HL-60 (cell line): Measurements from ENCODE around the gene TNFRSF17.
"Not testable (repeated sequence)": the region's sequence is repeated elsewhere in the genome, so short reads cannot be mapped to it uniquely, and the experiment has no call there.

Experiments
- DNase-seq, 2 experiments: peaks; one replicate each; pipeline ENCODE4 v3.0.0-alpha.2; 2010 to 2020; ENCODE audit warnings: low read depth in 1 of 2, low spot score in 1 of 2
- H3K27ac ChIP-seq: fragments of 250-450 bp; sonication (Bioruptor Pico); replicated peaks from 2 replicates; pipeline ENCODE4 v1.5.1; 2020; ENCODE audit warnings: mild to moderate bottlenecking, moderate library complexity
- H3K27me3 ChIP-seq: fragments of 250-450 bp; sonication (Bioruptor Pico); 2 replicates; pipeline ENCODE4 v1.5.1; 2021; ENCODE audit warnings: mild to moderate bottlenecking, moderate library complexity; ENCODE audit not compliant: insufficient read depth, poor library complexity, severe bottlenecking
- H3K4me3 ChIP-seq: replicated peaks from 2 replicates; pipeline ENCODE4 v1.5.1; 2011; ENCODE audit warnings: mild to moderate bottlenecking, control low read depth, low read length; ENCODE audit not compliant: insufficient read depth
- GABPA ChIP-seq: IDR thresholded peaks from 2 replicates; pipeline ENCODE4 v1.6.1; 2012; ENCODE audit warnings: low read depth
- POLR2AphosphoS5 ChIP-seq: IDR thresholded peaks from 2 replicates; pipeline ENCODE4 v1.6.1; 2012; ENCODE audit warnings: low read depth
- REST ChIP-seq: IDR thresholded peaks from 2 replicates; pipeline ENCODE4 v1.6.1; 2012; ENCODE audit warnings: low read depth; ENCODE audit not compliant: insufficient replicate concordance
- SPI1 ChIP-seq: IDR thresholded peaks from 2 replicates; pipeline ENCODE4 v1.6.1; 2012; ENCODE audit warnings: low read depth, mild to moderate bottlenecking, borderline replicate concordance
- TF ChIP-seq, protein P1 (sequence below): IDR thresholded peaks from one replicate; pipeline ENCODE4 v1.5.1; 2011; ENCODE audit warnings: low read length, control low read depth, inconsistent platforms; ENCODE audit not compliant: insufficient read depth

The TNFRSF17 gene

DNA sequence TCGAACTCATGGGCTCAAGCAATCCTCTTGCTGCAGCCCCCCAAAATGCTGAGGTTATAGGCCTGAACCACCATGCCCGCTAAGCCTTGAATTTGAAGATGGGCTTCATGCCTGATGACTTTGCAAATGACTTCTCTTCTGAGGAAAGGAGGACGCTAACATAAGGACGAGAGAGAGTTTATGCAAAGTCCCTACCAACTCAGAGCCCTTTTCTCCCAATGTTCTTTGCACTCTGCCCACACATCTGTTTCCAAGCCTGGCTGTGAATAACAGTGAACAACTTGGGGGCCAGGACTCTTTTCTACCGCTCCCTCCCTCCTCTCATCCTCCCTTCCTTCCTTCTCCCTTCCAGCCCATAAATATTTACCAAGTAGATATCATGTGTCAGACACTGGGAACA is 14.6 kb upstream of the TNFRSF17 start:
- no peak overlapping the region for H3K4me3 ChIP-seq
- no peak overlapping the region for H3K27ac ChIP-seq
- H3K27me3 ChIP-seq, result no peaks in the 10 kb centered on the region
- DNase-seq, result no peak
- TF ChIP-seq SPI1, result no peak
- TF ChIP-seq POLR2AphosphoS5, result no peak
- no peak for TF ChIP-seq GABPA
- TF ChIP-seq, protein P1, sequence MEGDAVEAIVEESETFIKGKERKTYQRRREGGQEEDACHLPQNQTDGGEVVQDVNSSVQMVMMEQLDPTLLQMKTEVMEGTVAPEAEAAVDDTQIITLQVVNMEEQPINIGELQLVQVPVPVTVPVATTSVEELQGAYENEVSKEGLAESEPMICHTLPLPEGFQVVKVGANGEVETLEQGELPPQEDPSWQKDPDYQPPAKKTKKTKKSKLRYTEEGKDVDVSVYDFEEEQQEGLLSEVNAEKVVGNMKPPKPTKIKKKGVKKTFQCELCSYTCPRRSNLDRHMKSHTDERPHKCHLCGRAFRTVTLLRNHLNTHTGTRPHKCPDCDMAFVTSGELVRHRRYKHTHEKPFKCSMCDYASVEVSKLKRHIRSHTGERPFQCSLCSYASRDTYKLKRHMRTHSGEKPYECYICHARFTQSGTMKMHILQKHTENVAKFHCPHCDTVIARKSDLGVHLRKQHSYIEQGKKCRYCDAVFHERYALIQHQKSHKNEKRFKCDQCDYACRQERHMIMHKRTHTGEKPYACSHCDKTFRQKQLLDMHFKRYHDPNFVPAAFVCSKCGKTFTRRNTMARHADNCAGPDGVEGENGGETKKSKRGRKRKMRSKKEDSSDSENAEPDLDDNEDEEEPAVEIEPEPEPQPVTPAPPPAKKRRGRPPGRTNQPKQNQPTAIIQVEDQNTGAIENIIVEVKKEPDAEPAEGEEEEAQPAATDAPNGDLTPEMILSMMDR, result no peak
- TF ChIP-seq REST, result no peak

DNA sequence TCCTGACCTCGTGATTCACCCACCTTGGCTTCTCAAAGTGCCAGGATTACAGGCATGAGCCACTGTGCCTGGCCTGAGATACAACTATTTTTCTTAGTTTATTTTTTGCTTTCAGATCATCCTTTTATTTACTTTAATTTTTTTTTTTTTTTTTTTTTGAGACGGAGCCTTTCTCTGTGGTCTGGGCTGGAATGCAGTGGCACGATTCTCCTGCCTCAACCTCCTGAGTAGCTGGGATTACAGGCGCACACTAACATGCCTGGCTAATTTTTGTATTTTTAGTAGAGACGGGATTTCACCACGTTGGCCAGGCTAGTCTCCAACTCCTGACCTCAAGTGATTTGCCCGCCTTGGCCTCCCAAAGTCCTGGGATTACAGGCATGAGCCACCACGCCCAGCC is 11.4 kb upstream of the TNFRSF17 start:
- not testable (repeated sequence) for H3K4me3 ChIP-seq, H3K27me3 ChIP-seq, H3K27ac ChIP-seq, DNase-seq

- Histone ChIP-seq H3K27me3 (no peaks in the 10 kb centered on the region), H3K4me3 (no peak overlapping the region), H3K27ac (no peak overlapping the region)
- DNase-seq, result no peak
- no peak for TF ChIP-seq REST
Observed at GRCh38 chr16:11955713-11956123, 9.3 kb upstream of the TNFRSF17 start.

GRCh38 chr16:11956558-11956957 is 8.5 kb upstream of the TNFRSF17 start:
- no peak overlapping the region for H3K27ac ChIP-seq
- H3K27me3 ChIP-seq, result no peaks in the 10 kb centered on the region
- DNase-seq, result no peak
- no peak overlapping the region for H3K4me3 ChIP-seq
- TF ChIP-seq POLR2AphosphoS5 (no peak), SPI1 (no peak), GABPA (no peak), REST (no peak)
- TF ChIP-seq, protein P1, result no peak
